GM12801 (cell line): ENCODE data around the gene NF1.

ENCODE experiments used
- TF ChIP-seq, protein P1 (sequence below): IDR thresholded peaks from one replicate; pipeline ENCODE4 v1.5.1; 2011; ENCODE audit warnings: control low read depth; ENCODE audit not compliant: insufficient read length; ENCODE audit errors: extremely low read depth

NF1 gene

DNA sequence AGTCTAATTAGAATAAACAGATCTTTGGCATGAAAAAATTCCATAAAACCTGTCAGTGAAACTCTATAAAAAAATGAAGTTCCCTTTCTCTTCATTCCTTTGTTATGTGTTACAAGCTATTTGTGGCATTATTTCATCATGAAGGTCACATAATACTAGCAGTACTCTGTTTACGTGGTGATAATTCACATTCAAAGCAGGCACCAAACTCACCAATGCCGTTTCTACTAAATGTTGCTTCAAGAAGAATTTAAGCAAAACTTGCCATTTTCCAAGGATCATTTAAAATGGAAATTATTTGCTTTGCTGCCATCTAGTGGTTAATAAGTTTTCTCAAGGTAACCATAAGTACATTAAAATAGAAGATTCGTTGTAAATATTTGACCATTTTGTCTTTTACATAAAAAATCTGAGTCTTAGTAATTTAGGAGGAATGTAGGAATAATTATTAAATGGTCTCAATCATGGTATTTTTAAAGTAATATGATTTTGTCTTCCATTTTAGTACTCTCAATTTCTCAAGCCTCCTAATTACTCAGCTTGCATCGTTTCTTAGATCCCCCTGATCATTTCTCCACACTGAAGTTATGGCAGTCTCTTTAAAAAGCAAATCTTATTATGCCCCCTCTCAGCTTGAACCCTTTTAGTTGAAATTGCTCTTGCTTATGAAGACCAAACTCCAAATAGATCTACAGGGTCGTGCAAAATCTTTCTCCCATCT lies 121.4 kb downstream of the NF1 start:
- TF ChIP-seq, protein P1, sequence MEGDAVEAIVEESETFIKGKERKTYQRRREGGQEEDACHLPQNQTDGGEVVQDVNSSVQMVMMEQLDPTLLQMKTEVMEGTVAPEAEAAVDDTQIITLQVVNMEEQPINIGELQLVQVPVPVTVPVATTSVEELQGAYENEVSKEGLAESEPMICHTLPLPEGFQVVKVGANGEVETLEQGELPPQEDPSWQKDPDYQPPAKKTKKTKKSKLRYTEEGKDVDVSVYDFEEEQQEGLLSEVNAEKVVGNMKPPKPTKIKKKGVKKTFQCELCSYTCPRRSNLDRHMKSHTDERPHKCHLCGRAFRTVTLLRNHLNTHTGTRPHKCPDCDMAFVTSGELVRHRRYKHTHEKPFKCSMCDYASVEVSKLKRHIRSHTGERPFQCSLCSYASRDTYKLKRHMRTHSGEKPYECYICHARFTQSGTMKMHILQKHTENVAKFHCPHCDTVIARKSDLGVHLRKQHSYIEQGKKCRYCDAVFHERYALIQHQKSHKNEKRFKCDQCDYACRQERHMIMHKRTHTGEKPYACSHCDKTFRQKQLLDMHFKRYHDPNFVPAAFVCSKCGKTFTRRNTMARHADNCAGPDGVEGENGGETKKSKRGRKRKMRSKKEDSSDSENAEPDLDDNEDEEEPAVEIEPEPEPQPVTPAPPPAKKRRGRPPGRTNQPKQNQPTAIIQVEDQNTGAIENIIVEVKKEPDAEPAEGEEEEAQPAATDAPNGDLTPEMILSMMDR, result no peak

- TF ChIP-seq, protein P1, result no peak
Observed at GRCh38 chr17:31224366-31224765, 129.6 kb downstream of the NF1 start.

DNA sequence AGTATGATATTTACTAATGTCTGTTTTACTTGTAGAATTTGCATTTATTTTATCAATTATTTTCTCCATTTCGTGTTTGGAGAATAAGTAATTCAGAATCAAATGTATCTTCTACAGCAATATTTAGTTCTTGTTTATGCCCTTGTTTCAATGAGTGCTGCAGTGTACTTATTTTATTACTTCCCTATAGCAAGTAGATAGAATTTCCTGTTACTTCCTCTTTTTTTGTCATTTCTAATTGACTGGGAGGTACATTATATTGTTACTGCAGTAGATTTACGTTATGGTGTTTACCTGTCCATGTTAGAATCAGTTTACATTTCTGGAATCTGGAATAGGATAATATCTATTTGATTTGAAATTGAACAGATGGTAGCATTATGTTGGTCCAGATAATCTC lies 131.1 kb downstream of the NF1 start:
- TF ChIP-seq, protein P1, result no peak

- TF ChIP-seq, protein P1, result no peak
Observed at GRCh38 chr17:31226373-31226772, 131.6 kb downstream of the NF1 start.

GRCh38 chr17:31226950-31227349 lies 132.2 kb downstream of the NF1 start:
- TF ChIP-seq, protein P1, result no peak

DNA sequence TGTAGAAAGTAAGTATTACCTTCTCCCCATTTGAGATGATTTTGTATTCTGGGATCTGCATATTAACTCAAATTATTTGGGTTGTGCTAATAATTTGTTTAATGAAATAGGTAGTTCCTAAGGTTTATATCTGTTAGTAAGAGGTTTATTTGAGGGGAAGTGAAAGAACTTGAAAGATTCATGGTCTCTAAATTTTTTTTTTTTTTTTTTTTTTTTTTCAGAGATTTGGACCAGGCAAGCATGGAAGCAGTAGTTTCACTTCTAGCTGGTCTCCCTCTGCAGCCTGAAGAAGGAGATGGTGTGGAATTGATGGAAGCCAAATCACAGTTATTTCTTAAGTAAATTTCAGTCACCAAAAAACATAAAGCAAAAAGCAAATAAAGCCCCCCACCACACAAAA lies 137.1 kb downstream of the NF1 start:
- TF ChIP-seq, protein P1, result no peak

DNA sequence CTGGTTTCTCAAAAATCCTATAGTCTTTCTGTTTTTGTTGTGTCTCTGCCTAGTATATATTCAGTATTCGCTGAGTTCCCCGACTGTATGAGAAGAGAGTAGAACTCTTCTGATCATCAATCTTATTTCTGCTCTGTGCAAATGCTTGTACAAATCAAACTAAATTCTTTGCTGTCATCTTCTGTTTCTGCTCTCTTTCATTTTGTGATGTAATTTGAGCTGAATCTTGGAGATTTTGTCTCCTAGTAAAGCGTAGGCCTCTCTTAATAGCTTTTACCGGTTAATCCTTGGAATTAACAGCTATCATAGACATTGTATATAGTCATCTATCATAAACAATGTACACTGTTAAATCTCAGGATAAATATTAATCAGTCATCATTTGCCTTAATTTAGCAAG lies 140.3 kb downstream of the NF1 start:
- TF ChIP-seq, protein P1, result no peak
